H1 (cell line): ENCODE data around the gene VIT.

ENCODE experiments used
- POLR2AphosphoS5 ChIP-seq: IDR thresholded peaks from 2 replicates; pipeline ENCODE4 v1.6.1; 2011; ENCODE audit warnings: low read depth, low read length
- SIX5 ChIP-seq: IDR thresholded peaks from 2 replicates; pipeline ENCODE4 v1.6.1; 2011; ENCODE audit warnings: mild to moderate bottlenecking, low read depth, low read length
- TF ChIP-seq, protein P1 (sequence below), 3 experiments: IDR thresholded peaks; 1 replicate in 2 of 3; 2 replicates in 1 of 3; pipeline versions ENCODE4 v1.5.1 to v1.6.1; 2011; ENCODE audit warnings: low read length in 3 of 3, mild to moderate bottlenecking in 3 of 3, inconsistent platforms in 2 of 3, low read depth in 1 of 3, moderate library complexity in 1 of 3; ENCODE audit not compliant: insufficient read depth in 1 of 3; ENCODE audit errors: control extremely low read depth in 1 of 3

DNA sequence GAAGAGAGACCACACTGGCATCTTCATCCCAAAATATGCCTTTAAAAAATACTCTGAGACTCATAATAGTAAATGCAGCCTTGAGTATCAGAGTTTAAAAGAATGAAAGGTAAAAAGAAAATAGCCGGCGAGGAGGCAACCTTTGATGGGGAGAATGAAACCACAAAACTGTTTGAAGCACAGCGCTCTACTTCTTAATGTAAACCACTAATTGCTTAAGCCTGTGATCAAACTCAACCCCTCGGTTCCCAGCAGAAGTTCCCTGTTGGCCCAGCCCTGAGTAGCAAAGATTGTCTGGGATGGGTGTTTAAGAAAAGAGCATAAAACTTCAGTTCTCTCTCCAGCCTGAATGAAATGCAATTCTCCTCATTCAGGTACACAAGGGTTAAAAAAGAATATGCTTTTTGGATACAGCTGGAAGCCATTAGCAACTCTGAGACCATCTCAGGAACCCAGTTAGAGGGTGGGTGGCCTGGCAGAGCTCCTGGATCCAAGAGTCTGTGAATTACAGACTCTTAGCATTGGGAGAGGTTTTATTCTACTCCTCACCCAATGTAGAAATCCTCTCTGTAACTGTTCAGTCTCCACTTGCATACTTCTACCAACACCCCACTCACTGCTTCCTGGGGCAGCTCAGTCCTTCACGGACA is 44.8 kb downstream of the VIT start:
- no peak for TF ChIP-seq POLR2AphosphoS5
- TF ChIP-seq SIX5: no peak
- TF ChIP-seq, protein P1, sequence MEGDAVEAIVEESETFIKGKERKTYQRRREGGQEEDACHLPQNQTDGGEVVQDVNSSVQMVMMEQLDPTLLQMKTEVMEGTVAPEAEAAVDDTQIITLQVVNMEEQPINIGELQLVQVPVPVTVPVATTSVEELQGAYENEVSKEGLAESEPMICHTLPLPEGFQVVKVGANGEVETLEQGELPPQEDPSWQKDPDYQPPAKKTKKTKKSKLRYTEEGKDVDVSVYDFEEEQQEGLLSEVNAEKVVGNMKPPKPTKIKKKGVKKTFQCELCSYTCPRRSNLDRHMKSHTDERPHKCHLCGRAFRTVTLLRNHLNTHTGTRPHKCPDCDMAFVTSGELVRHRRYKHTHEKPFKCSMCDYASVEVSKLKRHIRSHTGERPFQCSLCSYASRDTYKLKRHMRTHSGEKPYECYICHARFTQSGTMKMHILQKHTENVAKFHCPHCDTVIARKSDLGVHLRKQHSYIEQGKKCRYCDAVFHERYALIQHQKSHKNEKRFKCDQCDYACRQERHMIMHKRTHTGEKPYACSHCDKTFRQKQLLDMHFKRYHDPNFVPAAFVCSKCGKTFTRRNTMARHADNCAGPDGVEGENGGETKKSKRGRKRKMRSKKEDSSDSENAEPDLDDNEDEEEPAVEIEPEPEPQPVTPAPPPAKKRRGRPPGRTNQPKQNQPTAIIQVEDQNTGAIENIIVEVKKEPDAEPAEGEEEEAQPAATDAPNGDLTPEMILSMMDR (IDR thresholded peaks at IDR 0.05; ENCODE audit: control extremely low read depth in 1 of 3, insufficient read depth in 1 of 3, low read depth in 1 of 3, low read length in 3 of 3): no peak
